Islet precursor cell (in vitro differentiated cells): Measurements from ENCODE around the gene TRIM25.
"Not testable (repeated sequence)": the region's sequence is repeated elsewhere in the genome, so short reads cannot be mapped to it uniquely, and the experiment has no call there.

Source experiments
- DNase-seq: peaks from one replicate; pipeline ENCODE4 v3.0.0-alpha.2; 2018

Gene TRIM25

GRCh38 chr17:56913867-56914580 is at the start of gene TRIM25:
TSS of gene TRIM25 (minus strand) at chr17:56914049. CDS start at chr17:56913988, 61 bp downstream.
- DNase-seq, result peak; percentile 97

- peak; percentile 97 for DNase-seq
These were observed 47.0 kb upstream of the TRIM25 start, which contains the start of gene COIL for GRCh38 chr17:56960596-56961538. TSS of gene COIL (minus strand) at chr17:56961050. CDS start at chr17:56961019, 31 bp downstream.

- DNase-seq, result no peak
These were observed 43.1 kb upstream of the TRIM25 start for GRCh38 chr17:56956992-56957391.

- DNase-seq, result no peak
These were observed 35.7 kb upstream of the TRIM25 start for GRCh38 chr17:56949595-56949994.

- no peak for DNase-seq
These were observed 34.6 kb upstream of the TRIM25 start for GRCh38 chr17:56948491-56948890.

- no peak for DNase-seq
These were observed 33.9 kb upstream of the TRIM25 start for GRCh38 chr17:56947741-56948140.

- peak; percentile 7 for DNase-seq
These were observed 32.2 kb upstream of the TRIM25 start for GRCh38 chr17:56945938-56946505.

- DNase-seq, result peak; percentile 46
These were observed 29.8 kb upstream of the TRIM25 start for GRCh38 chr17:56943505-56944125.

- no peak for DNase-seq
These were observed 26.1 kb upstream of the TRIM25 start for GRCh38 chr17:56939869-56940484.

- not testable (repeated sequence) for DNase-seq
These were observed 24.4 kb upstream of the TRIM25 start for GRCh38 chr17:56938206-56938605.

- DNase-seq, result no peak
These were observed 23.8 kb upstream of the TRIM25 start for GRCh38 chr17:56937687-56938086.

GRCh38 chr17:56936697-56937322 is 23.0 kb upstream of the TRIM25 start:
- DNase-seq, result no peak

GRCh38 chr17:56935461-56935860 is 21.6 kb upstream of the TRIM25 start:
- DNase-seq, result no peak

- DNase-seq, result no peak
These were observed 20.4 kb upstream of the TRIM25 start for GRCh38 chr17:56934280-56934679.

GRCh38 chr17:56933868-56934267 is 20.0 kb upstream of the TRIM25 start:
- no peak for DNase-seq

GRCh38 chr17:56933151-56933745 is 19.4 kb upstream of the TRIM25 start:
- no peak for DNase-seq

GRCh38 chr17:56930739-56931337 is 17.0 kb upstream of the TRIM25 start:
- DNase-seq, result no peak

- DNase-seq, result no peak
These were observed 15.6 kb upstream of the TRIM25 start for GRCh38 chr17:56929362-56929969.

GRCh38 chr17:56928586-56928985 is 14.7 kb upstream of the TRIM25 start:
- DNase-seq, result no peak

- DNase-seq, result no peak
These were observed 12.9 kb upstream of the TRIM25 start for GRCh38 chr17:56926704-56927103.

GRCh38 chr17:56926270-56926669 is 12.4 kb upstream of the TRIM25 start:
- DNase-seq, result no peak
